SIG-M5 (cell line): ENCODE results near the gene LRRC75B.
"Not testable (repeated sequence)": the region's sequence is repeated elsewhere in the genome, so short reads cannot be mapped to it uniquely, and the experiment has no call there.

ENCODE experiments used
- DNase-seq: peaks from one replicate; lab custom pipeline; 2025; lab: John Stamatoyannopoulos, UW

LRRC75B gene

DNA sequence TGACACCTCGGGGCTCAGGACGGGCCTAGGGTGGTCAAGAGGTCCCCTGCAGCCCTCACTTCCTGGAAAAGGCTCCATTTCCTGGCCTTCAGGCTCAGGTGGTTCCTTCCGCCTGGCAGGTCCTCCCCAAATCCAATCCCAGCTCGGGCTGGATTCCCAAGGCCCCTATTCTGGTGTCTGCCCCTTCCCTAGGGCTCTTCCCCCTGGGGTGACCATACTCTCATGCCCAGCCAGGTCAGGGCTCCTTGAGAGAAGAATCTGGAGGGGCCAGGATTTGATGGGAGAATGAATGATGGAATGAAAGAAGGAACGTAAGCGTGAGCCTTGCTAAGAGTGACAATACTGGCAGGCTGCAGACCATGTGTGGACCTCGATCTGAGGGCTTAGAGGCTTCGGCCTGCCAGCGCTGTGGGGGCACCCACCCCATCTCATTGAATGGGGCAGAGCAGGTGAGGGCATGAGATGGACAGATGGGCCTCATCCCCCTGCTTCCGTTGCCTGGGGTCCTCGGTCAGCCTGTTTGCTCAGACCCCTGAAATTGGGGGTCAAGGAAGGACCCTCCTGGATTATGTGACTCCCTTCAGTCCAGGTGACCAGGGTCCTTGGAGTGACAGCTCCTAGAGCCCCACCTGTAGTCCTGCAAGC is 9.4 kb upstream of the LRRC75B start:
- not testable (repeated sequence) for DNase-seq

DNA sequence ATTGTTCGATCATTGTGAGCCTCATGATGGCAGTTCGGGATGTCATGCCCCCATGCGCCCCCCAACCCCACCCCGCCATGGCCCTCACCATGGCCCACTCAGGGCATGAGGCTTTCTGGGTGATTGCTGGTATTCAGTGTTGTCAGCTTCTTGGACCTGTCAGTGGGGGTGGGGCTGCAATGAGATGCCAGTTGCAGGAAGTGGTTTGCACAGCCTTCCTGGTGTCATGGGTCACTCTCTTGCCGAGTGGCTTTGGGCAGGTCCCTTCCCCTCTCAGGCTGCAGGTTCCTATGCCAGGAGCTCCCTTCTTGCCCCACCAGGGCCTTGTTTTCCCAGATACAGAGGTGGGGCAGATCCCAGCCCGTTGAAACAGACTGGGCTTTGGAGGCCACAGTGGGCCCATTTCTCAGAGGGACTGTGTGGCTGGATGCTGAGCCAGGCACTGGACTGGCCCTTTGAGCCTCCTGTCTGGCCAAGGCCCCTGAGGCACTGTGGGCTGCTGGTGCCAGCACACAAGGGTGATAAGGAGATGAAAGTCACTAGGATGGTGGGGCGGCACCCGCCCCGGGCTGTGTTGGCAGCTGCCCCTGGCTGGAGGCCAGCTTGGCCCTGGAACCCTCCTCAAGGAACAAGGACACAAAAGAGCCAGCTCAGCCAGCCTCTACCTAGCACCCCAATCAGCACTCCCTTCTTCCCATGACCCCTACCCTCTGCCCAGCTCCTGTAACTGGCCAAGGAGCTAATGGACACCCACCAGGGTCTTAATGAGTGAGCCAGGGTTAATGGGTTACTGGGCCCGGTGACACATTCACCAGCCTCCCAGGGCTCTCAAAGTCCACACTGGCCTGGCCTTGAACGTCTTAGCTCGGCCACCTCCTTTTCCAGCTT is 8.6 kb upstream of the LRRC75B start:
- no peak for DNase-seq

DNA sequence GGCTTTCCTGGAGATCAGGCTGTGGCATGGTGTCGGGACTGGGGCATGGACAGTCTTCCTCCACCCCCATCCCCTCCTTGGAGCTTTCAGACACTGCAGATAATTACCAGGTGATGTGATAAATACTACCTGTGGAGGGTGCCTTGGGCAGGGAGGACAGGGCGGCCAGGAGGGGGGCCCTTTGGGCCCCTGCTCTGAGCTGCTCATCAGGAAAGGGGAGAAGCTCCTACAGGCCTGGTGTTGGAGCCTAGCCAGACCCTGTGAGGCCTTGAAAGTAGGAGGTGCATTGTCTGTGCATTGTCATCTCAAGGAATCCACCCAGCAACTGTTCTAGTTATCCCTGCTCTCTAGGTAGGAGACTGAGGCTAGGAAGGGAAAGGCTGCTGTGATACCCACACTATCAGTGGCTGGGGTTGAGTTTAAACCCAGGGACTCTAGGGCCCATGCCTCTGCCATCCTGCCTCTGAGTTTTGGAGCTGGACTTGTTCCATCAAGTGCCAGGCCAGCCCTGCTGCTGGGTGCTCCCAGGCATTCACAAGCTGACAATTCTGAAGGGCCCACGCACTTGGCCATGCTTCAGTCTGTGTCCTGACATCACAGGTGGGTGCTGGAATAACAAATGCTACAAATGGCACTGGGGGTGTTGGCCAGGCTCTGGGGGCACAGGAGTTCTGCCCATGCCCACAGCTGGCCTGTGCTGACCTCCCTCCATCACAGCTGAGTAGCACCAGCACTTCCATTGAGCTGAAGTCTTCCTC is 7.3 kb upstream of the LRRC75B start:
- not testable (repeated sequence) for DNase-seq

DNA sequence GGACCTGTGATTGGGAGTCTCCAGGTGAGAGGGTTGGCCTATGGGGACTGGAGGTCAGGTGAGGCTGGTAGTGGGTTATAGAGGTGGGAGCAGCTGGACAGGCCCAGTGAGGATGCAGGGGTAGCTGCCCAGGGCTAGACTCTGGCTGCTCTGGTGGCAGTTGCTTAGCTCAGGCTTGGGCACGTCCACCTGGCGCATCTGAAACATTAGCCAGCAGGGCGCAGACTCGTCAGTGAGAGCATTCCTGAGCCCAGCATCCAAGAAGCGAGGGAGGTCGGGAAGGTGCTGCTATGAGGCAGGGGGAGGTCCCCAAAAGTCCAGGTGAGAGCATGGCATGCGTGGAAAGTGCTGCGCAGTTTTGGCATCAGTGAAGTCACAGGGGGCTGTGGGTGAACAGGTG is 6.6 kb upstream of the LRRC75B start:
- no peak for DNase-seq

DNA sequence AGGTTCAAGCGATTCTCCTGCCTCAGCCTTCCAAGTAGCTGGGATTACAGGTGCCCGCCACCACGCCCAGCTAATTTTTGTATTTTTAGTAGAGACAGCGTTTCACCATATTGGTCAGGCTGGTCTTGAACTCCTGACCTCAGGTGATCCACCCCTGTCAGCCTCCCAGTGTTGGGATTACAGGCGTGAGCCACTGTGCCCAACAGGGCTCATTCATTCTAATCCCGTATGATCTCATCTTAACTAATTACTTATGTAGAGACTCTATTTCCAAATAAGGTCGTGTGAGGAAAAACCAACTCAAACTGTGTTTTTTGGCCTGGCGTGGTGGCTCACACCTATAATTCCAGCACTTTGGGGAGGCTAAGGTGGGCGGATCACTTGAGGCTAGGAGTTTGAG is 4.2 kb upstream of the LRRC75B start:
- DNase-seq: not testable (repeated sequence)

DNA sequence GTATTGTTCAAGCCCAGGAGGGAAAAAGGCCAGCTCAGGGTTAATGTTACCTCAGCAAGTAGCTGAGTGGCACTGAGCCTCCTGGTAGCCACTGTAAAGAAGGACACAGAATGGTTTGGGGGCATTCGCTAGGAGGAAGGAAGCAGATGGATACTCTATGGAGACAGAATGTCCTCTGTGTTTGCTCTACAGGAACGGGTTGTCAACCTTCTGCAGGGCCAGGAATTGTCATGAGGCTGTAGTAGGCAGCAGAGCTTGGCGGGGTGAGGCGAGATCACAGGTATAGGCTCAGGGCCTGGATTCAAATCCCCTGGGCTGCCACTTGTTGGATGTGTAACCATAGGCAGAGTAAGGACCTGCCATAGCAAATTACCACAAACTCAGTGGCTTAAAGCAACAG is 3.0 kb upstream of the LRRC75B start:
- DNase-seq: no peak

GRCh38 chr22:24595228-24595627 is 2.4 kb upstream of the LRRC75B start:
- DNase-seq: no peak

DNA sequence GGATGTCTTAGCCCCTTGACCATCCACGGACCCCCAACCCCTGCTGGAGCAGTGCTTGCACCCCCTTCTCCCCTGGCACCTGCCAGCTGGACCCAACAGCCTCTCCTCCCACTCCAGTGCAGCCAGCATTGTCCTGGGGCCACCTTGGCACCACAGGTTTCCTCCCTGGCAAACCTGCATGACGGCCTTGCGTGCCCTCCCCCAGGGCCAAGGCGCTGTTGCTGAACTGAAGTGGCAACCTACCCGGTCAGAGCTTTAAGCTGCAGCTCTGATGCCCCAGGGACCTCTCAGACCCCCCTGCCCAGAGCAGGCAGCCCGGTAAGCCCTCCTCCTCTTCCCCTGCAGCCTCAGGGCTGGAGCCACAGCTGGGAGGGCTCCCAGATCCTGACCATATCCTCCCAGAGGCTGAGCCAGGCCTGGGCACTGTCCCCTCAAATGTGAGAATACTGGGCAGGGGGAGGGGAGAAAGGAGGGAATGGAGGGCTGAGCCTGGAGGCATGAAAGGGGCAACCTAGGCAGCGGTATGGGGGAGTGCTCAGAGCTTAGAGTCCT is 1.8 kb upstream of the LRRC75B start:
- no peak for DNase-seq

DNA sequence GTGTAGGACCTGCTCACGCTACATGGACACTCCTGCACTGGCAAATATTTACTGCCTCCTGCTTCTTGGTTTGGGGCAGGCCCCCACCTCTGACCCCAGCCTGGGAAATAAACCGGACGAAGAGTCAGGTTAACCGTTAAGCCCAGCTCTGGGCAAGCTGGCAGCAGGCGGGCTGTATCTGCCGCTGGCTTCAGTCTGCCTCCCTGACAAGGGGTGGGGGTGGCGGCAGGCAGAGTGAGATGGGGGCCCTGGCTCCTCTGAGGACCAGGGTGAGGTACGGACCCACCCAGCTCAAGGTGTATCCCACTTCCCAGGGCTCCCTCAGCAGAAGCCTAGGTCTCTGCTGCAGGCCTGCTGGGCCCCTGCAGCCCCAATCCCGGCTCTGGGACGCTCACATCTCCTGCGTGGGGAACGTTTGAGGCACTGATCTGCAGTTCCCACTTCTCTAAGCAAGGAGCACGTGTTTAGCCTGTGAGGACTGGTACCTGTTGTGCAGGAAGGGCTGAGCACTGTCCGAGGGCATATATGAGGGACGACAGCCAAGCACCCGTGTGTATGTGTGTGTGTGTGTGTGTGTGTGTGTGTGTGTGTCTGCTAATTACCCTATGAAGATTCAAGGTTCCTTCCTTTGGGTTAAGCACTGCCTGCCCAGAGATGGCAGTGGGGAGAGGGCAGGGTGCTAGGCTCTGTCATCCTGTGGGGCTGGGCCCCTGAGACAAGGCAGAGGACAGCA is 1.1 kb upstream of the LRRC75B start:
- DNase-seq: no peak

GRCh38 chr22:24593559-24593835 is 624 bp upstream of the LRRC75B start:
- not testable (repeated sequence) for DNase-seq

- no peak for DNase-seq
Measured at GRCh38 chr22:24592058-24592850, 619 bp downstream of the LRRC75B start.

DNA sequence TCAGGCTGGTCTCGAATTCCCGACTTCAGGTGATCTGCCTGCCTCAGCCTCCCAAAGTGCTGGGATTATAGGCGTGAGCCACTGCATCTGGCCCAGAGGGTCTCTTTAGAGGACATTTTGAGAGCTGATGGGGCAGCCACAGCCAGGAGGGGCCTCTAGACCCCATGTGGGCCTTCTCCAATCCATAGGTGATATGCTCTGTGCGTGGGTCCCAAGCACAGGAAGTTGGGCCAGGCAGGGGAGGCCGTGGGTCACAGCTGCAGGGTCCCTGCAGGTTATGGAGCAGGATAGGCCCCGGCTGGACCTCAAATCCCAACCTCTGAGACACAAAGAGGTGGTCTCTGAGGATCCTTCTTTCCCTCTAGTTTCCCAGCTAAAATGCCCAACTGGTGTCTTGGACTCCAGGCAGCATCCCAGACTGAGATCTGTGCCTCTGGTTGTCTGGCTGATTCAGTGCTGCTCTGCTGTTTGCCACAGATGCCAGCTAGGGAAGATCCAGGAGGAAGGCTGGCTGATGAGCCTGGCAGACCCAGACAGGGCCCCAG is 1.5 kb downstream of the LRRC75B start:
- no peak for DNase-seq

DNA sequence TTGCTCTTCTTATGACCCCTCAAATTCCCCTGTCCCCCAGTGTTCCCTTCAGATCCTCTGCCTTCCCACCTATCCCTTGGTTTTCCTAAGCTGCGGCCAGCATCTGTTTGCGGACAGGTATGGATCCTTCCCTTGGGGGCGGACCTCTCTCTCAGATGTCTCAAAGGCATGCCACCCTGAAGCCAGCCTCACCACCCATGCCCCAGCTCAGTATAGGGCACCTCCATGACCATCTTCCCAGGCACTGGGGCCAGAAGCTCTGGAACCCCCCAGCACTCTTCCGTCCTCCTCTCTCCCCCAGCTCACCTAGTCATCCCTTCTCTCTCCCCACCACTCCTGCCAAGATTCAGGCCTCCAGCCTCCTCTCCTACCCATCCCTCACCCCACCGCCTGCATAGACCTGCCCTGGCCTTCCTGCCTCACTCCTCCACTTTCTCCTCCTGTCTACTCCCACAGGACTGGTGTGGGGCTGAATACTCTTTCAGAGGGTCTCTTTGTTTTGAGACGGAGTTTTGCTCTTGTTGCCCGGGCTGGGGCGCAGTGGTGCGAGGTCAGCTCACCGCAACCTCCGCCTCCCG is 2.2 kb downstream of the LRRC75B start:
- no peak for DNase-seq

GRCh38 chr22:24589518-24590030 is 3.3 kb downstream of the LRRC75B start:
- no peak for DNase-seq

DNA sequence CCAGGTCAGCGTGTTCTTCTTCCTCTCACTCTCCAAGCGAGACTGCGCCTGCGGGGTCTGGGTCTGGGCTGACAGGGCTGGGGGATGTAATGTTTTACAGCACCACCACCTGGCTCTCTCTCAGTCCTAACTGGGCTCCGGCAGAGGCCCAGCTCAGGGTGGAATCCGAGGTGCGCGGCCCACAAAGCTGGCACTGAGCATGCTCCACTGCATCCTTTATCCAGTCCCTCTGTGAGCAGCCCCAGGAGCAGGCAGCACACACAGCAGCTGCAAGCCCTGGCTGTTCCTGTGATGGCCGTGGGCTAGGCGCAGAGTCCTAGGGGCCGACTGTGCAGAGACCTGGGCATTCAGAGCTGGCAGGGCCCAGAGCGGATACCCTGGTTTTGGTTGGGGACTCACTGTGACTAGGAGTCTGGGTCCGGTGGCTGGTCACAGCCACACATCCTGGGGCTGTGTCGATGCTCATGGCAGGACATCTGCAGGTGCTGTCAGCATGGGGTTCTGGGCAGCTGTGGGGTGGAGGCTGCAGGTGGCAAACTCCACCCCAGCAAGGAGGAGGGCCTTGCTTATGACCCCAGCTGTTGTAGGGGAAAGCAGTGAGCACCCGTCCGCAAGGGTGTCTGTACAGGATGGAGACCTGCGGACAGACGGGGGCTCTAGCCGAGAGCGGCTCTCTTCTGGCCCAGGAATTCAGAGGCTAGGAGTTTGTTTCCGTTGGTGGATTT is 4.0 kb downstream of the LRRC75B start:
- DNase-seq: no peak

DNA sequence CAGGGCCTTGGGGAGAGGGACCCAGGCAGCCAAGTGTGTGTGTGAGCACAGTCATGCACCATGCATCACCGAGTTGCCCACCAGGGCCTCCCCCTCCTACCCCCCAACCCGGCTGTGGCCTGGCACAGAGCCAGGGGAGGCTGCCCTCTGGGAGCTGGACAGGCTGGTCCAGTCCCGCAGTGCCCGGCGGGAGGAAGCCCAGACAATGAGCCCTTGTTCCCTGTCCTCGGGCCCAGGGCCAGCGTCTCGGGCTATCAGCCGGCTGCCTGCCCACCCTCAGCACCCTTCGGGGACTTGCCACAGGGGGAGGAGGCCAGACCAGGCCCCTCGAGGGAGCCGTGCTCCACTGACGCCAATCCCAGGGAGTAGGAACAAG is 4.5 kb downstream of the LRRC75B start:
- DNase-seq: no peak

DNA sequence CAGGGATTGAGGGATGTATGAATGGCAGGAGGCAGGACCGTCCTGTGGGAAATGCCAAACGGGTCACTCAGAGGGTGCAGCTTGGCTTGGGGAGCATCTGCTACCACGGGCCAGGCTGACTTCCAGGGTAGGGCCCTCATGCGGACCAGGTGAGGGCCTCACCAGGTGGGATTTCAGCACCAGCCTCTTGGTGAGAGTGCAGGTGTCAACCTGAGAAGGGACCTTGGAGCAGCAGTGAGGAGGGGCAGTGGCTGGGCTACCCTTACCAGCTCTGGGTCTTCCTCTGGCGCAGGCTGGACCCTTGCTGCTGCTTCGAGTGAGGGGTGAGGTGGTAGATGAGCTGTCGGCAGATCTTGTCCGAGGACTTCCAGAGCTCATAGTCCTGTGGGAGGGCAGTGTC is 4.9 kb downstream of the LRRC75B start:
- no peak for DNase-seq

DNA sequence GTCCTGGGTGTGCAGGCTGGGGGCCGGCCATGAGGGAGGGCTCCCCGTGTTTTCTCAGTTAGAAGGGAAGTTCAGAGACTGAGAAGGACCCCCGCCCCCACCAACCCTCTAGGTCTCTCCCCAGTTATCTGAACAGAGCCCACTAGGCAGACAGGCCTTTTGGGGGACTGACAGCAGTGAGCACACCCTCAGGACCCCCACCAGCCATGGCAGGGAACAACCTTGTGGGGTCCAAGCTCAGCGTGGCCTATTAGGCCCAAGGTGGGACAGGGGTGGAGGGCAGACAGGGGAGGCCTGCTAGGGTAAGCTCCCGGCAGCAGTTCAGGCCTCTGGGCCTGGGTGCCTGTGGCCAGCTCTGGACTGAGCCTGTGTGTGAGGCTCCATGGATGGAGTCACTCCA is 5.6 kb downstream of the LRRC75B start:
- no peak for DNase-seq

DNA sequence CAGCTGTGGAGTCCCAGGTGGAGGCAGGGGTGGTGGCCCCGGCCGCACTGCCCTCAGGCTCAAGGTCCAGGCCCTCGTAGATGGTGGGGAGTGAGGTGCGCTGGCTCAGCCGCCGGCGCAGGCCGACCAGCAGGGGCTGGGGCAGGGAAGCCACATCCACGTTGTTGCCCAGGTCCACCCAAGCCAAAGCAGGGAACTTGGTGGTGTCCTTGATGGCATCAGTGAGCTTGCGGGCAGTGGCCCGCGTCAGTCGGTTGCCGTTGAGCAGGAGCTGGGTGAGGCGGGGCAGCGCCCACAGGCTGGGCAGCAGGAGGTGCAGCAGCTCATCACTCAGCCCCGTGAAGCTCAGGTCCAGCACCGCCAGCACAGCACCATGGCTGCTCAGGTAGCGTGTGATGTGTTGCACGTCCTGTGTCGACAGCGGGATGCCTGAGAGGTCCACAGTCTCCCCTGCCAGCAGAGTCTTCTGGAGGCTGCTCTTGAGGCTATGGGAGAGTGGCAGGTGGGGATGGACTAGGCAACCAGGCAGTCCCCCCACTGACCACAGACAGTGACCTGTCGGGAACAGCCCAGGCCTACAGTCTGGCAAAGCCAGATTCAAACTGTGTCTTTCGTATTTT is 6.8 kb downstream of the LRRC75B start:
- DNase-seq: no peak
